HepG2 (cell line): ENCODE results near the gene CSTF3. TPM values are rescaled to one million over a fixed set of nuclear protein-coding genes. Genes with fewer than 3 reads are reported as not detected.

Experiments used
- ATF4 ChIP-seq, 2 experiments: fragments of 450-650 bp in 1 of 2; sonication (generic) in 1 of 2; formaldehyde crosslinking; IDR thresholded peaks; 2 replicates each; pipeline versions ENCODE4 v1.5.0 to v1.8.0; 2020 to 2022; ENCODE audit warnings: mild to moderate bottlenecking in 1 of 2, missing genetic modification reagents in 1 of 2
- CEBPB ChIP-seq: IDR thresholded peaks from 2 replicates; pipeline ENCODE4 v1.6.1; 2011; ENCODE audit warnings: low read depth, low read length, improper control_type of control experiment, borderline replicate concordance
- CHD4 ChIP-seq: fragments of 200-600 bp; sonication (generic); IDR thresholded peaks from 2 replicates; pipeline ENCODE4 v1.7.0; 2017; ENCODE audit warnings: mild to moderate bottlenecking, low read length, borderline replicate concordance
- GTF2F1 ChIP-seq: fragments of 150-350 bp; IDR thresholded peaks from 2 replicates; pipeline ENCODE4 v1.6.1; 2014; ENCODE audit warnings: low read length
- HNF4G ChIP-seq, 2 experiments: sonication (generic) in 1 of 2; formaldehyde crosslinking in 1 of 2; IDR thresholded peaks; 2 replicates each; pipeline versions ENCODE4 v1.4.0 to v1.6.1; 2011 to 2020; ENCODE audit warnings: borderline replicate concordance in 2 of 2, low read depth in 2 of 2, mild to moderate bottlenecking in 2 of 2, low read length in 1 of 2, missing genetic modification reagents in 1 of 2, moderate library complexity in 1 of 2
- MTERF4 ChIP-seq: sonication (generic); formaldehyde crosslinking; IDR thresholded peaks from 2 replicates; pipeline ENCODE4 v1.8.0; 2023; ENCODE audit warnings: mild to moderate bottlenecking, missing genetic modification reagents
- NFIB ChIP-seq: sonication (generic); formaldehyde crosslinking; IDR thresholded peaks from 2 replicates; pipeline ENCODE4 v1.9.0; 2021; ENCODE audit warnings: missing genetic modification reagents, mild to moderate bottlenecking, borderline replicate concordance
- PBX2 ChIP-seq: IDR thresholded peaks from 2 replicates; pipeline ENCODE4 v1.6.1; 2016; ENCODE audit warnings: control low read depth
- PRMT3 ChIP-seq: sonication (generic); formaldehyde crosslinking; IDR thresholded peaks from 2 replicates; pipeline ENCODE4 v1.8.1; 2022; ENCODE audit warnings: low read depth, mild to moderate bottlenecking, moderate library complexity, missing genetic modification reagents, borderline replicate concordance
- TEAD2 ChIP-seq: sonication (generic); formaldehyde crosslinking; IDR thresholded peaks from 2 replicates; pipeline ENCODE4 v1.9.0; 2021; ENCODE audit warnings: missing genetic modification reagents
- TFAP4 ChIP-seq: sonication (generic); IDR thresholded peaks from 2 replicates; pipeline ENCODE4 v1.6.1; 2016; ENCODE audit warnings: low read depth, borderline replicate concordance
- ZBTB42 ChIP-seq: sonication (generic); formaldehyde crosslinking; IDR thresholded peaks from 2 replicates; pipeline ENCODE4 v1.5.0; 2020; ENCODE audit warnings: mild to moderate bottlenecking, missing genetic modification reagents
- ZBTB8A ChIP-seq: sonication (generic); formaldehyde crosslinking; IDR thresholded peaks from 2 replicates; pipeline ENCODE4 v1.4.0; 2020; ENCODE audit warnings: mild to moderate bottlenecking, low read depth, missing genetic modification reagents, borderline replicate concordance
- ZNF329 ChIP-seq: sonication (generic); formaldehyde crosslinking; IDR thresholded peaks from 2 replicates; pipeline ENCODE4 v1.9.0; 2021; ENCODE audit warnings: low read depth, mild to moderate bottlenecking, missing genetic modification reagents
- ZNF496 ChIP-seq: sonication (generic); formaldehyde crosslinking; IDR thresholded peaks from 2 replicates; pipeline ENCODE4 v1.8.1; 2023; ENCODE audit warnings: mild to moderate bottlenecking, moderate library complexity, missing genetic modification reagents; ENCODE audit not compliant: insufficient replicate concordance
- ZNF546 ChIP-seq: sonication (generic); formaldehyde crosslinking; conservative IDR thresholded peaks from 2 replicates; pipeline ENCODE4 v1.8.1; 2023; ENCODE audit warnings: mild to moderate bottlenecking, missing genetic modification reagents
- ZNF558 ChIP-seq: sonication (generic); formaldehyde crosslinking; IDR thresholded peaks from 2 replicates; pipeline ENCODE4 v1.9.0; 2022; ENCODE audit warnings: mild to moderate bottlenecking, missing genetic modification reagents, borderline replicate concordance
- ZNF589 ChIP-seq: sonication (generic); formaldehyde crosslinking; conservative IDR thresholded peaks from 2 replicates; pipeline ENCODE4 v1.8.0; 2022; ENCODE audit warnings: mild to moderate bottlenecking, moderate library complexity, missing genetic modification reagents
- ZNF724P ChIP-seq: sonication (generic); formaldehyde crosslinking; IDR thresholded peaks from 2 replicates; pipeline ENCODE4 v1.8.0; 2022; ENCODE audit warnings: missing genetic modification reagents, borderline replicate concordance
- ZNF841 ChIP-seq: sonication (generic); formaldehyde crosslinking; IDR thresholded peaks from 2 replicates; pipeline ENCODE4 v1.8.1; 2023; ENCODE audit warnings: missing genetic modification reagents, borderline replicate concordance
- ZNF891 ChIP-seq: sonication (generic); formaldehyde crosslinking; IDR thresholded peaks from 2 replicates; pipeline ENCODE4 v1.5.0; 2020; ENCODE audit warnings: mild to moderate bottlenecking, missing genetic modification reagents
- ZSCAN30 ChIP-seq: sonication (generic); formaldehyde crosslinking; IDR thresholded peaks from 2 replicates; pipeline ENCODE4 v1.5.0; 2020; ENCODE audit warnings: mild to moderate bottlenecking, missing genetic modification reagents
- polyA plus RNA-seq, 8 experiments: library from polyadenylated mRNA; depleted of rRNA in 3 of 8; stranded (reverse) in 7 of 8; unstranded in 1 of 8; fragments of >200 nt; fragmentation: Illumina TruSeq in 4 of 8; extraction: Trizol in 4 of 8; gene quantifications; 2 replicates each; pipeline versions ENCODE4 v1.2.1 to v1.2.3, GENCODE V29; 2011 to 2016; ENCODE audit warnings: low read depth in 4 of 8, missing spikeins in 1 of 8, mixed read lengths in 1 of 8; ENCODE audit not compliant: insufficient read depth in 1 of 8
- total RNA-seq, 5 experiments: library from RNA; depleted of rRNA; stranded (reverse); fragments of >200 nt; fragmentation: Illumina TruSeq; extraction: Trizol; gene quantifications; 2 replicates each; pipeline ENCODE4 v1.2.3, GENCODE V29; 2016; ENCODE audit warnings: low read depth in 1 of 5
- TF ChIP-seq, protein P1 (sequence below): fragments of 450-650 bp; IDR thresholded peaks from 2 replicates; pipeline ENCODE4 v1.6.1; 2017

The CSTF3 gene
- total and polyA plus RNA-seq, 2 of the 13 experiments (the other 11 are each of a cell fraction or from before 2014, with no cell fraction given), result 21.5 to 43.6 TPM

DNA sequence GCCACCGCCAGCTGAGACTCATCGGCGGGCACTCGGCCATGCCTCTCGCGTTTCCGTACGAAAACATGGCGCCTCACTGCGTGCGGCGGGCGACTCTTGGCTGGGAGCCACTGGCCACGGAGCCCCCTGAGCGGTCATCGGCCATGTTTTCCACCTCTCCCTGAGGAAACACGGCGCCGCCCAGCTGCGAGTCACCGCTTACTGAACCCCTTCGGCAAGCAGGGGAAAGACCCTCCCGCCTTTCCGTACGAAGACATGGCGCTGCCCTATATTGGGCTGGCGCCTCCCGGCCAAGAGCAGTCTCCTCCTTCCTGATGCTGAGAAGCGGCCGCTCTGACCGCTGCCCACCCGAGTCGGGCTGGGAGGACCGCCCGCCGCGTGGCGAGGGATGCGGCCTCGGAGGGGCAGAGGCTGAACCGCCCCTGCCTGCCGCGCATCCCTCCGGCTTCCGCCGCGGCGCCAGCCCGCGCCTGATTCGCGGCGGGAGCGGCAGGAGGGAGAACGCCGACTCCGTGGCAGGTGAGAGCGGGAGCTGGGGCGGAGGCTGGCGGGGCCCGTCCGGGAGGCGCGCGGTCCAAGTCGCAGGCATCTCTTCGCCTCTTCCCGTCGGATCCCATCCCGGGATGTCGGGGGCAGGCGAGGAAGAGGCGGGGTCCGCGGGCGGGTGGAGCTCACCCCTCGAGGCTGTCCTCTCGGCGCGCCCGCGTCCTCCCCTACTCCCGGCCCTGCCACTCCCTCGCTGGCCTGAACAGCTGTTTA is 121.8 kb downstream of the CSTF3 start, which contains the start of gene TCP11L1 (continued):
- TF ChIP-seq ZNF724P (CRISPR knock-in tag), result no peak
- TF ChIP-seq CEBPB, result no peak
- peak in 1 of 2 experiments; percentile 55; a peak in 1 of 4 replicates for TF ChIP-seq ATF4 (CRISPR knock-in tag; IDR thresholded peaks at IDR 0.05)
- TF ChIP-seq, protein P1, sequence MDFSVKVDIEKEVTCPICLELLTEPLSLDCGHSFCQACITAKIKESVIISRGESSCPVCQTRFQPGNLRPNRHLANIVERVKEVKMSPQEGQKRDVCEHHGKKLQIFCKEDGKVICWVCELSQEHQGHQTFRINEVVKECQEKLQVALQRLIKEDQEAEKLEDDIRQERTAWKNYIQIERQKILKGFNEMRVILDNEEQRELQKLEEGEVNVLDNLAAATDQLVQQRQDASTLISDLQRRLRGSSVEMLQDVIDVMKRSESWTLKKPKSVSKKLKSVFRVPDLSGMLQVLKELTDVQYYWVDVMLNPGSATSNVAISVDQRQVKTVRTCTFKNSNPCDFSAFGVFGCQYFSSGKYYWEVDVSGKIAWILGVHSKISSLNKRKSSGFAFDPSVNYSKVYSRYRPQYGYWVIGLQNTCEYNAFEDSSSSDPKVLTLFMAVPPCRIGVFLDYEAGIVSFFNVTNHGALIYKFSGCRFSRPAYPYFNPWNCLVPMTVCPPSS, result no peak
- TF ChIP-seq PRMT3 (CRISPR knock-in tag), result no peak
- TF ChIP-seq ZNF841 (CRISPR knock-in tag), result no peak
- no peak for TF ChIP-seq TEAD2
- no peak for TF ChIP-seq ZBTB8A (CRISPR knock-in tag)
- no peak for TF ChIP-seq HNF4G (IDR thresholded peaks at IDR 0.05; ENCODE audit: borderline replicate concordance, low read depth, low read length)
- TF ChIP-seq HNF4G (CRISPR knock-in tag; IDR thresholded peaks at IDR 0.05; ENCODE audit: borderline replicate concordance, low read depth), result no peak
- TF ChIP-seq ZNF329 (CRISPR knock-in tag), result peak; percentile 81; the same call in 1 of the 2 replicates
- no peak for TF ChIP-seq ZSCAN30 (CRISPR knock-in tag)
- peak; percentile 92; the same call in 1 of the 2 replicates for TF ChIP-seq MTERF4 (CRISPR knock-in tag)
- 0 out of 2 replicates have a peak, but pooled peaks have one; percentile 58 for TF ChIP-seq ZNF546 (CRISPR knock-in tag)
- no peak for TF ChIP-seq NFIB (CRISPR knock-in tag)
- TF ChIP-seq CHD4, result no peak
- no peak for TF ChIP-seq ZBTB42 (CRISPR knock-in tag)
- TF ChIP-seq TFAP4, result peak; percentile 95
- peak; percentile 64; the same call in 1 of the 2 replicates for TF ChIP-seq ZNF891 (CRISPR knock-in tag)
- TF ChIP-seq ZNF558 (CRISPR knock-in tag), result peak; percentile 62; the same call in 1 of the 2 replicates
- no peak for TF ChIP-seq PBX2 (CRISPR knock-in tag)
- no peak for TF ChIP-seq GTF2F1
- TF ChIP-seq ZNF496, result no peak
- peak; percentile 52; the same call in 1 of the 2 replicates for TF ChIP-seq ZNF589 (CRISPR knock-in tag)
